Transverse colon (tissue), 4 donors: Measurements from ENCODE around the gene REEP1. TPM values are rescaled to one million over a fixed set of nuclear protein-coding genes. Genes with fewer than 3 reads are reported as not detected.

Experiments used
- DNase-seq: peaks from one replicate; pipeline ENCODE4 v3.0.0-alpha.2; 2019
- H3K27ac ChIP-seq, 4 donors: fragments of 200-600 bp; sonication (generic); 2 replicates each; pipeline ENCODE4 v1.5.1; 2016 to 2018; ENCODE audit warnings: inconsistent platforms in 4 of 4
- H3K27me3 ChIP-seq: fragments of 200-600 bp; sonication (generic); 2 replicates; pipeline ENCODE4 v1.5.1; 2017; ENCODE audit warnings: inconsistent platforms
- H3K36me3 ChIP-seq, 4 donors: fragments of 200-600 bp; sonication (generic); 2 replicates each; pipeline ENCODE4 v1.5.1; 2017 to 2019; ENCODE audit warnings: inconsistent platforms in 4 of 4
- H3K4me1 ChIP-seq, 4 donors: fragments of 200-600 bp; sonication (generic); 2 replicates each; pipeline ENCODE4 v1.5.1; 2017 to 2020; ENCODE audit warnings: inconsistent platforms in 4 of 4
- H3K4me3 ChIP-seq, 4 donors: fragments of 200-600 bp; sonication (generic); 1 replicate in 1 of 4; 2 replicates in 3 of 4; pipeline versions ENCODE4 v1.5.1 to v1.6.1; 2017 to 2019; ENCODE audit warnings: inconsistent platforms in 4 of 4
- H3K9me3 ChIP-seq, 2 donors: fragments of 200-600 bp; sonication (generic); 2 replicates each; pipeline ENCODE4 v1.5.1; 2017 to 2019; ENCODE audit warnings: inconsistent platforms in 2 of 2
- EP300 ChIP-seq: sonication (generic); formaldehyde crosslinking; IDR thresholded peaks from one replicate; pipeline ENCODE4 v1.6.1; 2017; ENCODE audit warnings: antibody characterized with exemption, low read depth
- POLR2A ChIP-seq: fragments of 450-650 bp; IDR thresholded peaks from one replicate; pipeline ENCODE4 v1.6.1; 2016; ENCODE audit warnings: antibody characterized with exemption, mild to moderate bottlenecking, moderate library complexity
- POLR2AphosphoS5 ChIP-seq, 3 donors: sonication (generic); formaldehyde crosslinking; IDR thresholded peaks; one replicate each; pipeline ENCODE4 v1.6.1; 2016; ENCODE audit warnings: antibody characterized with exemption in 3 of 3
- WGBS, 2 donors: methylation state at CpG; one replicate each; pipeline ENCODE4 v1.1.5; 2018; ENCODE audit warnings: low coverage in 1 of 2; 5-methylcytosine and 5-hydroxymethylcytosine counted together
- in situ Hi-C, 4 donors: fragments of 200-750 bp; cut with MboI; loops; one replicate each; pipeline versions ENCODE4 v1.15.0 to v1.15.1; 2017; ENCODE audit warnings: low sequenced_read_pairs in 3 of 4, low pct_ligation_motif_present in 1 of 4, low pct_unique_long_range_greater_than_20kb in 1 of 4
- intact Hi-C: fragments of 100-400 bp; cut with DNase I; formaldehyde crosslinking; loops from one replicate; pipeline ENCODE4 v1.15.1; 2023; ENCODE audit warnings: low total_unique reads
- total RNA-seq, 4 donors: library from RNA; depleted of rRNA; stranded (reverse); fragments of >200 nt; gene quantifications; one replicate each; pipeline ENCODE4 v1.1.0, GENCODE V29; 2016
- TF ChIP-seq, protein P1 (sequence below), 5 experiments: fragments of 200-600 bp in 3 of 5; fragments of 450-650 bp in 2 of 5; sonication (generic) in 3 of 5; IDR thresholded peaks; 1 replicate in 2 of 5; 2 replicates in 3 of 5; pipeline ENCODE4 v1.5.1; 2016 to 2017; ENCODE audit warnings: antibody characterized with exemption in 5 of 5, inconsistent platforms in 3 of 5, mild to moderate bottlenecking in 2 of 5, moderate library complexity in 1 of 5

REEP1 gene
- total RNA-seq, 4 donors from 2014 or later = 14.1 to 196 (median 32.3) TPM

DNA sequence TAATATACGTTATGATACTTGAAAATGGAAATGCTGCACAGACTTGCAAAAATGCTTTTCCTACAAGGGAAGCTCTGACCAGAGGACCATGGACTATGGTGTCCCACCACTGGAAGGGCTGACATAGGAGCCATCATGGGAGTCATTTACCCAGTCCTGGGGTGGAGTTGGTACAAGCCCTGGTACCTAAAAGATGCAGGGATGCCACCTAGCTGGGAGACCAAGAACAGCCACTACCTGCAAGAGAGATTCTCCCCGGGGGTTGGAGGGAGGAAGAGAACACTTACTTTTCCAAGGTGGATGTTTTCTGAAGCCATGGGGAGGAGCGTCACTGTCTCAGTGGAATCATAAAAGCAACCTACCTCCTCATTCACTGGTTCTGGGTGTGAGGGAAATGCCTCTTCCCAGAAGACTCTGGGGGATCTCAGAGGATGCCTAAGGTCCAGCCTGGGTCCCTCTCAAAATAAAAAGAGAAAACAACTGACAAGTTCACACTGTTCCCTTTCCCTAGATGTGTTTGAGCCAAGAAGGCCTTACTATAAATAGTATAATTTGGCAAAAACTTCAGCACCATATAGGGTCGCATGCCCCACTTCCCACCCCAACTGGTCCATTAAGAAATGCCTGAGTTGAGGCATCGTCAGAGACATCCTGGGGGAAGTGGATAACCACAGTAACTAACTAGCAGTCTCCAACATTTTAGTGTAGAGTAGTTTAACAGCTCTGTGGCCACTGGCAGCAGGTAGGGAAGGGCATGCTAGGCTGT lies 39.9 kb downstream of the REEP1 start:
- in situ Hi-C loops (no loop called here), intact Hi-C loops (no loop called here)
- TF ChIP-seq, protein P1, sequence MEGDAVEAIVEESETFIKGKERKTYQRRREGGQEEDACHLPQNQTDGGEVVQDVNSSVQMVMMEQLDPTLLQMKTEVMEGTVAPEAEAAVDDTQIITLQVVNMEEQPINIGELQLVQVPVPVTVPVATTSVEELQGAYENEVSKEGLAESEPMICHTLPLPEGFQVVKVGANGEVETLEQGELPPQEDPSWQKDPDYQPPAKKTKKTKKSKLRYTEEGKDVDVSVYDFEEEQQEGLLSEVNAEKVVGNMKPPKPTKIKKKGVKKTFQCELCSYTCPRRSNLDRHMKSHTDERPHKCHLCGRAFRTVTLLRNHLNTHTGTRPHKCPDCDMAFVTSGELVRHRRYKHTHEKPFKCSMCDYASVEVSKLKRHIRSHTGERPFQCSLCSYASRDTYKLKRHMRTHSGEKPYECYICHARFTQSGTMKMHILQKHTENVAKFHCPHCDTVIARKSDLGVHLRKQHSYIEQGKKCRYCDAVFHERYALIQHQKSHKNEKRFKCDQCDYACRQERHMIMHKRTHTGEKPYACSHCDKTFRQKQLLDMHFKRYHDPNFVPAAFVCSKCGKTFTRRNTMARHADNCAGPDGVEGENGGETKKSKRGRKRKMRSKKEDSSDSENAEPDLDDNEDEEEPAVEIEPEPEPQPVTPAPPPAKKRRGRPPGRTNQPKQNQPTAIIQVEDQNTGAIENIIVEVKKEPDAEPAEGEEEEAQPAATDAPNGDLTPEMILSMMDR (IDR thresholded peaks at IDR 0.05) = peak in 2 of 5 experiments; percentile 12 to 31
- TF ChIP-seq POLR2AphosphoS5 (IDR thresholded peaks at IDR 0.05) (peak; percentile 5 to 7 (median 5)), EP300 (no peak), POLR2A (no peak)
- no peak for DNase-seq
- Histone ChIP-seq H3K36me3 (no peaks in the 10 kb centered on the region), H3K27ac (peak overlapping the region; percentile 30 to 69 (median 57)), H3K4me3 (no peak overlapping the region), H3K9me3 (no peaks in the 10 kb centered on the region), H3K27me3 (no peaks in the 10 kb centered on the region), H3K4me1 (peaks cover 18 to 54% (median 28%) of the 10 kb centered on the region in 4 donors)
- WGBS, 2 donors = 76% methylated on average over 5 of the region's 5 CpGs; no CpG with 5 or more reads in 1 of the 2 donors

DNA sequence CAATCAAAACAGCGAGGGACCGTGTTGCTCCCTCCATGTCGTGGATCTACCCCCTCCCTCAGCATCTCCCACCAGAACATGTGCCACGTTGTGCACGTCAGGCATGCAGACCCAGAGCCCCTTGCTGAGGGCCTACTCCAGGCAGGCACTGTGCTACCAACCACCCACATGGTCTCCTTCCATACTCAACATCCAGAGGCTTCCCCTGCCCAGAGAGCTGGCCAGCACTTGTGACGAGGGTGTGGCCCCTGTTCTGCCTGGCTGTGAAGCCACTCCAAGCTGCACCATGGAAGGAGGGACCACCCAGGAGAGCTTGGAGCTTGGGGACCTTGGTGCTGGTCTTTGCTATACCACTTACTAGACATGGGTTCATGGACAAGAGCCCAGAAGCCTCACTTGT lies 40.5 kb downstream of the REEP1 start:
- H3K4me3 ChIP-seq = no peak overlapping the region
- no peak for DNase-seq
- TF ChIP-seq EP300 = no peak
- TF ChIP-seq, protein P1 (IDR thresholded peaks at IDR 0.05) = no peak
- no peak for TF ChIP-seq POLR2A
- TF ChIP-seq POLR2AphosphoS5 (IDR thresholded peaks at IDR 0.05) = no peak
- peaks cover 15 to 48% (median 22%) of the 10 kb centered on the region in 4 donors for H3K4me1 ChIP-seq
- H3K9me3 ChIP-seq = no peaks in the 10 kb centered on the region
- no peaks in the 10 kb centered on the region for H3K36me3 ChIP-seq
- H3K27me3 ChIP-seq = no peaks in the 10 kb centered on the region
- H3K27ac ChIP-seq = peak overlapping the region; percentile 30 to 69 (median 52)
- WGBS, 2 donors = 78% methylated on average over 5 of the region's 6 CpGs; no CpG with 5 or more reads in 1 of the 2 donors
- intact Hi-C loops = no loop called here
- in situ Hi-C loops = no loop called here

DNA sequence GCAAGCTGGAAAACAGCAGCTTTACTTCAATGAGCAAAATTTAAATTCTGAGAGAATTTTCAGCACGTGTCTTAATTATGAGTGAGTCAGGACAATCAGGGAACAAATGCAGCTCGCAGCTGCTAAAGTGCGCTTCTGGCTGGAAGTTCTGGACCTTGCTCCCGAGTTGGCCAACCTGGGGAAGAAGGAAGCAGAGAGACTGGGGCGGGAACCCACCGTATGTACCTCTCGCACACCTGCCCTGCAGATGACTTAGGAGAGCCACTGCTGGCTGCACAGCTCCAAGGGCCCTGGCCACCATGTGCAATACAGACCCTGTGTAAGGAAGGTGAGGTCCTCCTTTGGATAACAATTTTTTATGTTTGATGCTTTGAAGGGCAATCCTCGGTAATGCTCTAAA lies 42.4 kb downstream of the REEP1 start:
- TF ChIP-seq POLR2A = no peak
- TF ChIP-seq, protein P1 (IDR thresholded peaks at IDR 0.05) = no peak
- no peak for TF ChIP-seq POLR2AphosphoS5 (IDR thresholded peaks at IDR 0.05)
- no peak for TF ChIP-seq EP300
- peak overlapping the region in 1 of 4 donors; percentile 18 for H3K27ac ChIP-seq
- no peaks in the 10 kb centered on the region for H3K36me3 ChIP-seq
- DNase-seq = peak; percentile 72
- in situ Hi-C loops = no loop called here
- intact Hi-C loops = no loop called here
- H3K4me3 ChIP-seq = no peak overlapping the region
- H3K4me1 ChIP-seq = peaks cover 8 to 29% (median 18%) of the 10 kb centered on the region in 4 donors
- H3K9me3 ChIP-seq = no peaks in the 10 kb centered on the region
- H3K27me3 ChIP-seq = no peaks in the 10 kb centered on the region
- WGBS, 2 donors = 62 to 68% methylated on average over 5 to 8 of the region's 8 CpGs

DNA sequence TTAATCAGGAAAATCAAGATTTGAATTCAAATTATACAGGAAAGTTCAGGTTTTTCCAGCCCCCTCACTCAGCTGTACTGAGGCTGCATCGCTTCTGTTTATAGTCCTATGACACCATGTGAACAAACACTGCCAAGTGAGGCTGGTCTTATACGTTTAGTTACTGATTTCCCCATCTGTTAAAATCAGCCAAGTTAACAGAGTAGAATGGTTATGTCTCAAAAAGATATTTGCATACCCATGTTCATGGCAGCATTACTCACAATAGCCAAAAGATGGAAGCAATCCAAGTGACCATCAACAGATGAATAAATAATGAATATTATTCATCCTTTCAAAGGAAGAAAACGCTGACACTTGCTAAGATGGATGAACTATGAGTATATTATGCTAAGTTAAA lies 43.8 kb downstream of the REEP1 start:
- WGBS, 2 donors = 27 to 33% methylated on average over 1 to 3 of the region's 3 CpGs
- Histone ChIP-seq H3K4me1 (peaks cover 7 to 26% (median 17%) of the 10 kb centered on the region in 4 donors), H3K4me3 (no peak overlapping the region), H3K9me3 (no peaks in the 10 kb centered on the region), H3K36me3 (no peaks in the 10 kb centered on the region), H3K27ac (no peak overlapping the region), H3K27me3 (no peaks in the 10 kb centered on the region)
- intact Hi-C loops = no loop called here
- in situ Hi-C loops = no loop called here
- DNase-seq = no peak
- TF ChIP-seq POLR2AphosphoS5 (IDR thresholded peaks at IDR 0.05) (no peak), POLR2A (no peak), EP300 (no peak)
- TF ChIP-seq, protein P1 (IDR thresholded peaks at IDR 0.05) = no peak
